ELF-1 (cell line): ENCODE measurements around the gene RGS7.
"Not testable (repeated sequence)": the region's sequence is repeated elsewhere in the genome, so short reads cannot be mapped to it uniquely, and the experiment has no call there.

Experiments
- DNase-seq: peaks from one replicate; pipeline ENCODE4 v3.0.0-alpha.2; 2016; ENCODE audit warnings: low read depth, low spot score

The RGS7 gene

DNA sequence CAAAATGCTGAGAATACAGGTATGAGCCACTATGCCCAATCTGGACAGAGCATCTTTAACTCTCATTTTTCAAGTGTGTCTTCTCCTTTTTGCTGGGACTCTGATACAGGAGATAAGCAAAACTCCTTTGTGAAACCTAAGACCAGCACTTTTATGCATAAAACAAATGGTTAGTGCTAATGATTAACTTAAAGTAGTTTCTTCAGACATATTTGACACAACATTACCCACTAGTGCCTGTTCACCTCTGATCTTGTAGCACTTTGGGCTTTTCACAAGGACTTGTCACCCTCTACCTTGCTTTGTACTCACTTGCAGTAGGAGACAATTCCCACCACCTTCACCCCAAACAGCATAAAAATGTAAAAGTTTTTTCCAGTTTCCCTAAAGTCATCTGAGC is 216.3 kb downstream of the RGS7 start:
- DNase-seq = no peak

DNA sequence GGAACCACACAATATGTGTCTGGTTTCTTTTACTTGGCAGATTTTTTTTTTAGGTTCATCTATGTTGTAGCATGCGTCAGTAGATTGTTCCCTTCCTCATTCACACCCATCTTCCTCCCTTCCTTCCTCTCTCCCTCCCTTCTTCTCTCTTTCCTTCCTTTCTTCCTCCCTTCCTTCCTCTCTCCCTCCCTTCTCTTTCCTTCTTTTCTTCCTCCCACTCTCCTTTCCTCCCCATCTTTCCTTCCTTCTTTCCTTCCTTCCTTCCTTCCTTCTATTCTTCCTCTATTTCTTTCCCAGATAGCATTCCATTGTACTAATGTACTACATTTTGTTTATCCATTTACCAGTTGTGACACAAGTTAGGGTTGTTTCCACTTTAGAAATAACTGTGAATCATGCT is 218.0 kb downstream of the RGS7 start:
- no peak for DNase-seq

DNA sequence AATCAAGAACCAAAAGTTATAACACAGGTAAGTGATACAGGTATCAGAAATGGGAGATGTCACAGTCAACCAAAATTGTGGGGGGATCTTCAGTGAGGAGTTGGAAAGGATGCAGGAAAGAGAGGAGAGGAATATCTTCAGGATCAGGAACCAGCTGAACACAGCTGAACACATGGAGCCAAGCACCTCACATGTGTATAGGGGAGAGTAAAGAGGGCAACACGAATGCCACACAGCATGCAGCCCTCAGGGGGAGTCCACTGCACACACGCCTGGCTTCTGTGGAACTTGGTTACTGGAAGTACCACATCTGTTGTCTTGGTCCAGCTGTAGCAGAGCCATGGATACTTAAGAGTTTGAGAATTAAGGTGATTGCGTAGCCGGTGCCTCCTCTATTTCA is 218.8 kb downstream of the RGS7 start:
- DNase-seq = no peak

DNA sequence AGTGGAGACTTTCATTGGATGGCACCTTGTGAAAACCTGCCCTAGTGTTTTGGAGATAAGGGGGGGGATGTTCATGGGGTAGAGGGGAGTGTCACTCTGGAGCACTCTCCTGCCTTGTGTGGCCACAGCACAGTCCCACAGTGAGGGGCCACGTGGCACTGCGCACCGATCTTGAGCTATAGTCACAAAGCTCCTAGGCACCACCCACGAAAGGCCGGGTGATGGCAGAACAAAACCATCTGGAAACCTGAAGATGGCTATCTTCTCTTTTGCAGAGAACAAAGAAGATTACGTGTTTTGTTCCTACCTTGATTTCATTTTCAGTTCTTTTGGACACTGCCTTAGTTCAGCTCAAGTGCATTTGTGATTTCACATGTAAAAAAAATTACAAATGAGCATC is 220.6 kb downstream of the RGS7 start:
- no peak for DNase-seq

DNA sequence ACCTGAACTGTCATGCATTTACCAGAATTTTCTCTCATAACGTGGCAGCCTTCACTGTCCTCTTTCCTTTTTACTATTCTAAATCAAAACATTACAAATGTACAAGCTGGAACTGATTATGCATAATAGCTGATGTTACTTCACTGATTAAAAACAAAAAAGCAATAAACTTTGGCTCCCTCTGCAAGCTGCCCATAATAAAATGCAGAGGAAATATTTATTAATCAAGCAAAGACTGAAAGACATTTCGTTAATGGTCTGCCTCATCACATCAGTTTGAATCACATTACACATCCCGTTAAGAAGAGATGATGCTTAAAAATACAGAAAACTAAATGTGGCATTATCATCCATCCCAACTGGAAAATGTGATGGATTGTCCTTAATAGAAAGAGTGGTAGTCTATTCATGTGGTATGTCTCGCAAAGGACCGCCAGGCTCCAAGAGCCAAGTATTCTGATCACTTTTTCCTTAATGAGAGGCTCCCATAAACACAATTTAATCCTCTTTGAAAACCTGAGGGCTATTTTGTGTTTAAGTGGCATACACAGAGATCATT is 225.3 kb downstream of the RGS7 start:
- DNase-seq = no peak

DNA sequence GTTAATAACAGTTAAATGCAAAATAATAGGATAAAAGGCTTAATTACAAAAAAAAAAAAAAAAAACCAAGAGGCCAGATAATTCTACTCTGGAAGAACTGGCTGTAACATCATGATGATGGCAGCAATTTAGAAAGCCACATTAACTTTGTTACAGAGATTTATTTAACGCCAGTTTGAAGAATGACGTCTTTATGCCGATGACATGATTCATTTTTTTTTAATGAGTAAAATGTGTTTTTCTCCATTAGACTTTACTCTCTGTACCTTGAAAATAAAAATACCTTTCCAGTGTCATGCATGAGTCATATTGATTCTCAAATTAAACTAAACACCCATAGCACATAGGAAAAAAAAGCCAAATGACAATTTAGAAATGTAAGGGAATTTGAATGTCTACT is 226.1 kb downstream of the RGS7 start:
- DNase-seq = no peak

DNA sequence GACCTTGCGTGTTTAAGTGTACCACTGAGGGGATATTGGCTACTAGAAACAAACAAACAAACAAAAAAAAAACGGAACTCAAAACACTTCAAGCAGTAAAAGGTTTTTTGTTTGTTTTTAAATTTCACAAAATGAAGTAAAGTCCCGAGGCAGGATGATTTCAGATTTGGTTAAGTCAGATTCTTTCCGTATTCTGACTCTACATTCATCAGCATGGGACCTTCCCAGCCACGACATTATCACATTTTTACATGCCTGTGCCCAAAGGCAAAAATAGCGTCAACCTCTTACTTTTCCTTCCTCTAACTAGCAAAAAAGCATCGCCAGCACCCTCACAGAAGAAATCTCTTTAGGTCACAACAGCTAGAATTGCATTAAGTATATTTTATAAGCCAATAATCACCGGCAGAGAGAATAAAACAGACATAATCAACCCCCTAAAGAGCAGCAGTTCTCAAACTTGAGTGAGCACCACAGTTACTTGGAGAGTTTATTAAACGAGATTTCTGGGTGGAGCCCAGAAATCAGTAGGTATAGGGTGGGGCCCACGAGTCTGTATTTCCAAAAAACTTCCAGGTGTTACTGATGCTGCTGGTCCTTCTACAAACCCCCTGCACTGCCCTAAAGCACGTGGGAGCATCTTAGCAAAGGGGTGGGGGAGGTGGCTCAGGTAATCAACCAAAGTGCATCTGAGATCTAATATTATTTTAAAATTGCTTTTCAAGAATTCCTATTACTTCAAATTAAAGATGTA is 227.6 kb downstream of the RGS7 start:
- DNase-seq = no peak

DNA sequence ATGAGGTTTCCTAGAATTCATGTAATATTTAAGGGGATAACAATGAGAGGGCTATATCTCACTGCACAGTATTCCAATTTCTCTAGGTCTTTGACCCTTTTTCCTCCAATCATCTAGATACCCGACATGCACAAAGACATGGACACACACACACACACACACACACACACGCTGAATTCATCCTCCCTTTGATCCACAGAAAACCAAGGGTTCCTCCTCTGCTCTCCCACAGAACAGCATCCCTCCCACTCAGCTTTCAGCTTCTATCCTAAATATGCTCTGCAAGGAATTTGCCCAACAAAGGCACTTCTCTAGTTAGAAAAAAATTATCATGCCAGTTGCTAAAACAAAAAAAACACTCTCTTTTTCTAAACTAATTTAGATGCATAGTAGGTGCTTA is 231.7 kb downstream of the RGS7 start:
- DNase-seq = no peak

DNA sequence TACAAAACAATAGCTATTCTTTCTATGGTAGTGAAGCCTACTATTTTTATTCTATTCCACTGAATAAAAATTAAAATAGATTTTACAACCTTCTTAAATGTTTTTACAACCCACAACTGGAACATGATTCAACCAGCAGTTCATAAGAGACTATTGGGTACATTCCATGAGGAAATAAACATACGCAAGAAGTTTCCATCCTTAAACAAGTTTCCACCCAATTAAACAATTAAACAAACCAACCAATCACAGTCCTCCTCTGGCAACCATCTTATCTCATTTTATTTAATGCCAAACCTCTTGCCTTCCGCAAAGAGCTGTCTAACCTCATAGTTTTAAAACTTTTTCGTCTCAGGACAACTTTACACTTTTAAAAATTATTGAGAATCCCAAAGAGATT is 239.0 kb downstream of the RGS7 start:
- no peak for DNase-seq

DNA sequence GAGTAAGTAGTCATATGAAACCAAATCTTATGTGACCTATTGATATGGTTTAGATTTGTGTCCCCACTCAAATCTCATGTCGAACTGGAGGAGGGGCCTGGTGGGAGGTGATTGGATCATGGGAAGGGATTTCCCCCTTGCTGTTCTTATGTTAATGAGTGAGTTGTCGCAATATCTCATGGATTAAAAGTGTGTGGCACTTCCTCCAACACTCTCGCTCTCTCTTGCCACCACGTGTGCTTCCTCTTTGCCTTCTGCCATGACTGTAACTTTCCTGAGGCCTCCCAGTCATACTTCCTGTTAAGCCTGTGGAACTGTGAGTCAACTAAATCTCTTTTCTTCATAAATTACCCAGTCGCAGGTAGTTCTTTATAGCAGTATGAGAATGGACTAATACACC is 241.2 kb downstream of the RGS7 start:
- no peak for DNase-seq

DNA sequence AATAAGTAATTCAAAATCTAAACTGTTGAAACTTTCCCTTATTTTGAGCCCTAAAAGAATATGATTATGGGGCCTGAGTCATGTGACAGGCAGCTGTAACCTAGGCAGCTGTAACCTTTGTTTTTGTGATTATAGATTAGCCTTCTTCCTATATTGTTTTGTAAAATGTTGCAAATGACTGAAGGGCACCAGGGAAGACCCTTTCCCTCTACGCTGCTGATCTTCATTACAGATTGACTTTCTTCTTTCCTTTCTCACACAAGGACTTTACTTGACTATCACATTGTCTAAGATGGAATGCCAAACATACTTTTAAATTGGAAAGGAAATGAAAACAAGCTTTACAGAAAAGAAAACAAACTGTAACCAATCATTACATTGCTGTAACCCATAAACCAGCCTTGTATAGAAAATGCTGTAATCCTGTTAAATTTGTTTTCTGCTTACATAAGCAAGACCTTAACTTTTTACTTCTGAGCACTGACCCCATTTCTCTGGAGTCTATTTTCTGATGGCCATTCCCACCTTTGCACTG is 242.2 kb downstream of the RGS7 start:
- no peak for DNase-seq

DNA sequence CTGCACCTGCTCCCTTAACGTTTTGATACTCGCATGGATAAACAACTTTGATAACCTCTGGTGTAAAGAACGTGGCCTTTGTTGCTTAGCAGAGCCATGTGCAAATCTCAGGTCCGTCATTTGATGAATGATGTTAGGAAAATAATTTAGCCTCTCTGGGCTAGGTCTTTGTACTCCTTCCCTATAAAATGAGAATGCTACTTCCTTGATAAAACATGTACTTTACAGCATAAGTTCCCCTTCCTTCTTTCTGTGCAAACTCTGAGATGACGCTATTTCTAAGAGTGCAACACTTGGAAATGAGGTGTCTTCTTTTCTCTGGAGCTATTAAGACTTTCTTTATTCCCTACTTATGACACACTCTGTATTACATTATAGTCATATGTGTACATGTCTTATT is 243.4 kb downstream of the RGS7 start:
- DNase-seq = no peak

DNA sequence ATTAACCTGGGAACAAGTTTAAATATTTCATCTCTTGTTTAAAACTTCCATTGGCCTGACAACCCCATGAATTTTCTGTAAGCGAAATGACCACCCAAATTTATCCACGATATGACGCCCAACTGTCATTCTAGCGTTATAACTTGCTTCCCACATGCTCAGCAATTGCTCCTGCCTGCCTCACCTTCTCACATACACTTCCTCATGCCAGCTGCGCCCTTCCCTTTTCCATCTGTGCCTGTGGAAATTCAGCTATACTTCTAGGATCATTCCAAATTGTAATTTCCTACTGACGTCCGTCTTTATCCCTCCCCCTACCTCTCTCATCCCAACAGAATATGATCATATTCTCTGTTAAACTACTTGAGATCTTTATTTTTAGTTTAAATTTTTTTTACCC is 248.0 kb downstream of the RGS7 start:
- no peak for DNase-seq

DNA sequence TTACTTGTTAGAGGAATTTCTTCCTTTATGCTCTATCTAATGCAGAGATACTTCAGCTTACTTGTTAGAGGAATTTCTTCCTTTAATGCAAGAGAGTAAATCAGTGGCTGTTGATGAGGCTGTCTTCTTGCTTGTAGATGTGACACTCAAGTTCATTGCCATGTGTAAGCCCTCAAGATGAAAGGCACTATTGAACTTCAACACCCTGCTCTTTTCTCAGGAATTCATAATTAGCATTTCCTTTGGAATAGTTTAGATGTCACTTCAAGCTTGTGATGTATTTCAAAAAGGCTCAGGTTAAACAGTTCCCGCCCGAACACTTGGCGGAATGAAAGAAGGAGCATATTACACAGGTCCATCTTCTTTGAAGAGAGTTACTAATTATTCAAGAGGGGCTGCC is 251.9 kb downstream of the RGS7 start:
- DNase-seq = no peak

DNA sequence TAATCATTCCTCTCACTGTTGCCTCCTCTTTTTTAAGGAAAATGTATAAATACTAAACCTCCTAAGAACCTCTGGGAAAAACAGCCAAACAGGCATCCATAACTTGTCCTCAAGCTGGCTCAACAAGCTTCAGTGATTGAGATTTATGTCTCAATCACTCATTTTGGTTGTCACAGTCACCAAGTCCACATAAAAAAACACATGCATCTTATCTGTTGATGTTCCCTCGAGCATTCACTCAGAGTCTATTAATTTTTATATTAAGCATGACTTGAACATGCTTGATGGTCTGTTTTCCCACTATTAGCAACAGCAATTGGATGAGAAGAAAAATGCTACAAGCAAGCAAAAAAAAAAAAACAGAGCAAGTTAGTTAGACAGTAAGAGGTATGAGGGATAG is 254.3 kb downstream of the RGS7 start:
- DNase-seq = no peak

DNA sequence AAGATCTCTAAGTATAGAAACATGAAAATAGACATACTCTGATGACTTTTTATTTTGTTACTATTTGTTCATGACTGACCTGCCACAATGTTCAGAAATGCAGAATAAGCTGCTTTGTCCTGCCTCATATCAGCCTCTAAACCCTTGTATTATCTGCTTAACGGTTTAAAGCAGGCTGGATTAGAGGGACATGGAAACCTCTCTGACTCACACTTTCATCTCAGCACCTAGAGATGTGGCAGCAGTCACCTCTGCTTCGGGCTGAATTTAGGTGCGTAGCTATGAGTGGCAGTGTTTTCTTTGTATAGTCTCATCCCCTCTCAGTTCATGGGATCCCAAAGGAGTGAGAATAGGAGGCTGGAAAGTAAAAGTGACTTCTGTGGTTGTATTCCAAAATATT is 255.4 kb downstream of the RGS7 start:
- no peak for DNase-seq

DNA sequence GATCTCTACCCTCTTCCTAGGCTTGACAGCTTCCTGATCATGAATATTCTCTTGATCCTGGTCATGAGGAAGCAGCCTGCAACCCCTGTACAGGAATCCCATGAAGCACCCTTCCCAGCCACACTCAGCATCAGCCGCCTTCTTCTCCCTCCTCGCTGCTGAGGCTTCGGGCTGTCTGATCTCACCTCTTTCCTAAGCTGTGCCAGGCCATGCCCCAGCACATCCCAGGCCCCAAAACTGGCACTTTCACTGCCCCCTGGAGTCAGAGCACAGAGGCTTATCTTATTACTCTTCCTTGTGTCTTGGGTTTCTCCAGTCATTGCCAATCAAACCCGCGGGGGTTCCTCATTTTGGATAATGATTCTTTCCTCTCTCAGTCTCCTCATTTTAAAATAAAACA is 259.5 kb downstream of the RGS7 start:
- no peak for DNase-seq

DNA sequence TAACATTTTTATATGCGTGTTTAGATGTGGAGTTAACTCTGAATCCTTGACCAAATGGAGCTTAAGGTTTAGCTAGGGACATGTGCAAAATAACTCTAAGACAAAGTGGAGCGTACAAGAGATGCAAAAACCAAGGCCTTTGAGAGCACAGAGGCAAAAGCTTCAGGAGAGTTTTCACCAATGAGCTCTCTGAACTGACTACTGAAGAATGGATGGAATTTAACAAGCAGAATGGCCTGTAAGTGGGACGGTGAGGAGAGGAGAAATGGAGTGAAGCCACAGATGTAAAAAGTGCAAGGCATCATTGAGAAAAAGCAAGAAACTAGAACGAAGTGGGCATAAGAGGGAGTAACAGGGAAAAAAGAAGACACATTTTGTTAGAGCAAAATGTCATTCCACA is 260.0 kb downstream of the RGS7 start:
- no peak for DNase-seq

DNA sequence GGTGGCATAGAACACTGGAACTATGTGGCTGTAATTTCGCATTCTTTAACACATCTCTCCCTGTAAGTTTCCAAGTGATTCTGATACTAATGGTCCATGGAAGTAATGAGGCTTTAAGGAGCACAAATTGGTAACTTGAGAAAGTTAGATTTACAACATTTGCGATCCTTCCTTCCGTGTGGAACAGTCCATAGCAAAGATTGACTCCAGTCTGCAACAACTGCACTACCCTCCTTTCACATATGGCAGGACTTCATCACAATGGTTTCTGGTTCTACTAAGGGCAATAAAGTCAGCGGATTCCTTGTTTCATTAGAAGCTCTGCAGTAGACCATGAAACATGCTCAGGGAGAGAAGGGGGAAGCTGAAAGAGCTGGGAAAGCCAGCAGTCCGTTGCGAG is 261.2 kb downstream of the RGS7 start:
- no peak for DNase-seq

DNA sequence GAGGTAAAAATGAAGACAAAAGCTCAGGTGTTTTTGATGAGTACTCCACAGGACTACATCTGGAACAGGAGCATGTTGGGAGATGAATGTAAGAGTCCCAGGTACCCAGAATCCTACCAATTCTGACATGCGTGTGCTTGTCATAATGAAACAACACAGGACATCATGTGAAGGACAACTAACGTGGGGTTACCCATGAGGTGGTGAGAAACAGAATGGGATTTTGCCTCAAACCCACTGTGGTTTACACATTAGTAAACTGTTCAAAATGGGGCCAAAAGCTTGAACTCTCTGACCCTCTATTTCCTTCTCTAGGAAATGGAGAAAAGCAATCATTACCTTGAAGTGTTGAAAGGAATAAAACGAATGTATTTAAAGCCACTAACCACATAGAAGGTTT is 266.2 kb downstream of the RGS7 start:
- no peak for DNase-seq

DNA sequence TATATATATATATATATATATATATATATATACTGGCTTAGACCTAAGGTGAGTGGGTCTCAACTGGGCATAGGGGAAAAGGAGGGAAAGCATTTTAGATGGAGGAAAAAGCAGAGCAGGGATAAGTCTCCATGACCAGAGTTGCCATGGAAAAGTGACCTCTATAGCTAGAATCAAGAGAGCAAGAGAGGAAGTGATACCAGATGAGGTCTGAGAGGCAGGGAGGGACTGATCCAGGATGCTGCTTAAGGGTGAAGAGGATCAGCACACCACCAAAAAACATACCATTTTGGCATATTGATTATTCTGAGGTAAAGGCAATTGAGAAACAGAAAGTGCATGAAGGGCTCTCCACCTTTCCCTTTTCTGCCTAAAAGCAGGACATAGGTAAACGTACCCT is 267.9 kb downstream of the RGS7 start:
- DNase-seq = not testable (repeated sequence)

DNA sequence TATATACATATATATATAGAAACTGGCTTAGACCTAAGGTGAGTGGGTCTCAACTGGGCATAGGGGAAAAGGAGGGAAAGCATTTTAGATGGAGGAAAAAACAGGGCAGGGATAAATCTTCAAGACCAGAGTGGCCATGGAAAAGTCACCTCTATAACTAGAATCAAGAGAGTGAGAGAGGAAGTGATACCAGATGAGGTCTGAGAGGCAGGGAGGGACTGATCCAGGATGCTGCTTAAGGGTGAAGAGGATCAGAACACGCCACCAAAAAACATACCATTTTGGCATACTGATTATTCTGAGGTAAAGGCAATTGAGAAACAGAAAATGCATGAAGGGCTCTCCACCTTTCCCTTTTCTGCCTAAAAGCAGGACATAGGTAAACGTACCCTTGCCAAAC is 268.9 kb downstream of the RGS7 start:
- not testable (repeated sequence) for DNase-seq

DNA sequence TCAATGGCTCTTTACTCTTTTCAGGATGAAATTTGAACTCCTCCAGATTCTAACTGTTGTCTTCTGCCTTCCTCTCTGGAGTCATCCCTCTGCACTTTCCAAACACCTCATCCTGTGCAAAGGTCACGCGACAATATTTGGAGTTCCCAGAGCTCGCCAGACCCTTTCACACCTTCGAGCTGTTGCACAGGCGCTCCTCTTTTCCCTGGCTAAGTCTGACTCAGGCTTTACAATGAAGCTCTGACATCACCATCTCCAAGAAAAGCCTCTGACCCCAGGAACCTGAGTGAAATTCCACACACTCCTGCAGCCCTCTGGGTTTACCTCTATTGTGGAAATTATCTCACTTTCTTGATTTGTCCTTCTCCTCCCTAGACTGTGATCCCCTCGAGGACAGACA is 270.3 kb downstream of the RGS7 start:
- peak; percentile 17 for DNase-seq

DNA sequence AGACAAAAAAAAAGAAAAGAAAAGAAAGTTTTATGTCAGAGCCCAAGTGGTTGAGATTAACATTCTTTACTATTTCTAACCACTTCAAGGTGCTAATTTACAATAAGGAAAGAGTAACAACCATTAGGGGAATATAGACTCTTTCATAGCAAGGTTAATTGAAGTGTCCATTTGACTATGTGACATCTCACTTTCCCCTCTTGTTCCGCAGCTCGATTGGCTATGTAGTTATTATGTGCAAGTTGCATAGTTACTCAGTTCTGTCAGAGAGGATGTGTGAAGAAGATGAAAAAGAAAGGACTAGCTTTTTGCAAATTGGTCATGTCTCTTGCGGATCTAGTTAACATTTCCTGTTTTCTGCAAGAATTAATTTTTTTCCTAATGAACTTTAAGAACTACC is 273.7 kb downstream of the RGS7 start:
- no peak for DNase-seq
